BLaER1 treated with 17β-estradiol and CSF1 and Interleukin-3, amounts not matched to agents 10 nM and 100 nM (cell line): ENCODE results near the gene PSG5.
"Not testable (repeated sequence)": the region's sequence is repeated elsewhere in the genome, so short reads cannot be mapped to it uniquely, and the experiment has no call there.

ENCODE experiments used
- H3K27ac ChIP-seq, 11 experiments: shearing (Covaris generic); formaldehyde crosslinking; 2 replicates each; pipeline ENCODE4 v1.8.1; 2022
- H3K27me3 ChIP-seq, 11 experiments: shearing (Covaris generic); formaldehyde crosslinking; 2 replicates each; pipeline ENCODE4 v1.8.1; 2022
- H3K36me3 ChIP-seq, 11 experiments: shearing (Covaris generic); formaldehyde crosslinking; 2 replicates each; pipeline ENCODE4 v1.8.1; 2022
- H3K4me1 ChIP-seq, 10 experiments: shearing (Covaris generic); formaldehyde crosslinking; 2 replicates each; pipeline ENCODE4 v1.8.1; 2022
- H3K4me2 ChIP-seq, 11 experiments: shearing (Covaris generic); formaldehyde crosslinking; 2 replicates each; pipeline ENCODE4 v1.8.1; 2022
- H3K4me3 ChIP-seq, 10 experiments: shearing (Covaris generic); formaldehyde crosslinking; 2 replicates each; pipeline ENCODE4 v1.8.1; 2022
- H3K9ac ChIP-seq, 11 experiments: shearing (Covaris generic); formaldehyde crosslinking; 2 replicates each; pipeline ENCODE4 v1.8.1; 2022
- H3K9me3 ChIP-seq, 11 experiments: shearing (Covaris generic); formaldehyde crosslinking; replicated peaks in 1 of 11; 2 replicates each; pipeline ENCODE4 v1.8.1; 2022
- H4K20me1 ChIP-seq, 11 experiments: shearing (Covaris generic); formaldehyde crosslinking; 2 replicates each; pipeline ENCODE4 v1.8.1; 2022
- Cebpa-rat ChIP-seq, 11 experiments: shearing (Covaris generic); IDR thresholded peaks; 2 replicates each; pipeline ENCODE4 v1.8.1; 2022

The PSG5 gene

GRCh38 chr19:43126720-43127119 is 59.6 kb downstream of the PSG5 start:
- H3K9ac ChIP-seq = no peak overlapping the region
- no peaks in the 10 kb centered on the region for H3K9me3 ChIP-seq
- H3K4me3 ChIP-seq = no peak overlapping the region
- no peak overlapping the region for H3K27ac ChIP-seq
- no peak overlapping the region for H3K4me2 ChIP-seq
- H3K27me3 ChIP-seq = no peaks in the 10 kb centered on the region
- no peaks in the 10 kb centered on the region for H4K20me1 ChIP-seq
- TF ChIP-seq Cebpa-rat (IDR thresholded peaks at IDR 0.05) = no peak
- H3K36me3 ChIP-seq = no peaks in the 10 kb centered on the region
- H3K4me1 ChIP-seq = no peaks in the 10 kb centered on the region

GRCh38 chr19:43124360-43124759 is 62.0 kb downstream of the PSG5 start:
- TF ChIP-seq Cebpa-rat (IDR thresholded peaks at IDR 0.05) = no peak
- no peaks in the 10 kb centered on the region for H3K27me3 ChIP-seq
- H3K4me3 ChIP-seq = no peak overlapping the region
- no peaks in the 10 kb centered on the region for H4K20me1 ChIP-seq
- H3K9ac ChIP-seq = no peak overlapping the region
- H3K27ac ChIP-seq = no peak overlapping the region
- H3K9me3 ChIP-seq = no peaks in the 10 kb centered on the region
- no peaks in the 10 kb centered on the region for H3K36me3 ChIP-seq
- no peak overlapping the region for H3K4me2 ChIP-seq
- no peaks in the 10 kb centered on the region for H3K4me1 ChIP-seq

- H3K4me2 ChIP-seq, H3K4me3 ChIP-seq, H3K27me3 ChIP-seq, H3K36me3 ChIP-seq, H3K27ac ChIP-seq, H3K9ac ChIP-seq, H3K4me1 ChIP-seq, H4K20me1 ChIP-seq: not testable (repeated sequence)
- peaks cover 0 to 13% (median 7%) of the 10 kb centered on the region in 11 experiments; a peak in 15 of 22 replicates for H3K9me3 ChIP-seq
Measured at GRCh38 chr19:43120433-43121026, 65.8 kb downstream of the PSG5 start.

- not testable (repeated sequence) for H3K4me2 ChIP-seq, H3K9ac ChIP-seq, H3K4me1 ChIP-seq, H3K36me3 ChIP-seq, H3K4me3 ChIP-seq, H3K27me3 ChIP-seq, H3K27ac ChIP-seq, H4K20me1 ChIP-seq
- H3K9me3 ChIP-seq = peaks cover 9 to 23% (median 17%) of the 10 kb centered on the region in 11 experiments; a peak in 21 of 22 replicates
Measured at GRCh38 chr19:43119526-43119925, 66.8 kb downstream of the PSG5 start.
